GM18909 (cell line): ENCODE measurements around the gene GALNT10.
A peak's percentile ranks its signal among the peaks of the same experiment; 100 is the strongest.

Experiments
- ATAC-seq: cut with Tn5 transposase; IDR thresholded peaks from one replicate; pipeline ENCODE4 v1.9.1; 2021; ENCODE audit warnings: mild to moderate bottlenecking; ENCODE audit not compliant: unreplicated experiment, poor library complexity

The GALNT10 gene

DNA sequence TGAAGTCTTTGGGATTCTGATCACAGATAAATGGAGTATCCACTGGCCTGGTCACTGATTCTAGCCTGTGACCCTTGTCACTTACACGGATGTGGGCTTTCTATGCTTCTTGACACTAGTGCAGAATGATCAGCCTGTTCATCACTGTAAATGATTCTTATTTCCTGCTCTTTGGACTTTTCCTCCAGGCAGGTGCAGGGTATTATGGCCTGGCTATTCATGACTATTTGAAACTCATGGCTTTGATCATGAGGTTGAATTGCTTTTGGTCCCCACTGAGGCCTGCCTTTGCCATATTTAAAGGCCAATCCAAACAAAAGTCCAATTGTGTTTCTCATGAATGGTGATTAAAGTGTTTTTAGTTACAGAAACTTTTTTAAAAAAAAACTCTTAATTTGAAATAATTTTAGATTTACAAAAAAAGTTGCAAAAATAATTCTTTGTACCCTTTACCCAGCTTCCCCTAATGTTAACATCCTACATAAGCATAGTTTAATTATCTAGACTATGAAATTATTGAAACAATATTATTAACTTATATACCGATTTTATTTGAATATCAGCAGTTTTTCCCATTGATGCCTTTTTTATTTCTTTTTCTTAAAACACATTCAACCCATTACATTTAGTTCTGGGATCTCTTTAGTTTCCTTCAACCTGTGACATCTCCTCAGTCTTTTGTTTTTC lies 68.1 kb downstream of the GALNT10 start:
- no peak for ATAC-seq

GRCh38 chr5:154260224-154260927 lies 69.8 kb downstream of the GALNT10 start:
- ATAC-seq, result no peak

DNA sequence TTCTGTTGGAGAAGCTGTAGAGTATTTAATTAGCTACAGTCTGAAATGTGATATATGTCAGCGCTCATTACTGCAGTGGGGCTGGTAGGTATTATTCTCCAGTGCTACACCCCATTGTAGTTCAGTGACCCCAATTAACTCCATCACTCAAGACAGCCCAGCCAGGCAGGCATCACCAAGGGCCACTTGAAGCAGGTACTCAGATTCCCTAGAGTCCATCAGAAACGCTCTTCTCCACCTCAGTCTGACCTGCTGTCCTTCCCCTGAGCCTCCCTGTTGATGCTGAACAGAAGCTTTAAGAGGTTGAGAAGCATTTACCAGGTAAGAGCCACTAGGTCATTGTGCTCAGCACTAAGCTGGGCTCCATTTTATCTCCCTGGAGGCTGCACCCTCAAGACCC lies 71.8 kb downstream of the GALNT10 start:
- no peak for ATAC-seq

DNA sequence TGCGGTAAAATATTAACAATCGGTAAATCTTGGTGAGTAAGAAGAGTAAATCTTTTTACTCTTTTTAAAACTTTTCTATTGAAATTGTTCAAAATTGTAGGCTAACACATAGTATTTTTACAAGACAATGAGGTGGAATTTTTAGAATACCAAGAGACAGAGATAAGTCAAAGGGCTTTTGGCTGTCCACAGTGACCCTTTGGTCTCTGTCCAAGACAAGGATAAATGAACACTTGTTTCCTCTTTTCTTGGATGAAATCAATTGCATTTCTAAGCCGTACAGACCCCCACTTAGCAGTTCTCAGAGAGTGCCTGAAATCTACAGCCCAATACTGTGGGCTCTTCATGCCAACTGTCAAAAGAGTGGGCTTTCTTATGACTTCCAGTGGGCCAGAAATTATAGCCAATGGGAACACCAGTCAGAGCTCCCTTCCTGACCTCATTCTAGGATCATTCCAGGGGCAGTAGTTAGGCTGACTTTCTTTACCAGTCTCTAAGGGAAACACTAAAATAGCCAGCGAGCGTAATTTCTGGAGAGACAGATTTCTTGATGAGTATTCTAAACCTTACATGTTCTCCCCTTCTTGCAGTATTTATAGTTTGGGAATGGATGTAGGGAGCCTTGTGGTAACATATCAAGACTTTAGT lies 74.1 kb downstream of the GALNT10 start:
- no peak for ATAC-seq

DNA sequence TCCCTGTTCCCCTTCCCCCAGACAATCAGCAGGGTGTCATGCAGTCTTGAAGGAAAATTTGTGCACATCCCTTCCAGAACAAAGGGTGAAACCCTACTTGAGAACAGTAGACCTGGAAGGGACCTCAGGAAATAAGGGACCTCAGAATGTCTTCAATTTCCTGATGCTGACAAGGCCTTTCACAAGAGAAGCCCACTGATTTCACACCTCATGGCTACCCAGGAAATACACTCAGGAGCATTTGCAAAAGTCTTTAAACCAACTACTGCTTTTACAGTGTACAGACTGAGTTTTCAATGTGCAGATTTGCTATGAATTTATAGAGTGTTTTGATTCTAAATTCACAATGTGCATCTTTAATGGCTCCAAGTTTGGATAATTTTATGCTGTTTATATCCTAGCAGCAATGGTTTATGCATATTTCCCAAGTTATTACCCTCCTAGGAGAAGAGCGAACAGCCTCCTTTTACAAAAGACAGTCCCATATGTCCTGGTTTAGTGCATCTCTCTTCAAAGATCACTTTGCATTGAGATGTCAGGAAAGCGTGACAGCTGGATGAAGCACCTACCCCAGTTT lies 74.8 kb downstream of the GALNT10 start:
- no peak for ATAC-seq

DNA sequence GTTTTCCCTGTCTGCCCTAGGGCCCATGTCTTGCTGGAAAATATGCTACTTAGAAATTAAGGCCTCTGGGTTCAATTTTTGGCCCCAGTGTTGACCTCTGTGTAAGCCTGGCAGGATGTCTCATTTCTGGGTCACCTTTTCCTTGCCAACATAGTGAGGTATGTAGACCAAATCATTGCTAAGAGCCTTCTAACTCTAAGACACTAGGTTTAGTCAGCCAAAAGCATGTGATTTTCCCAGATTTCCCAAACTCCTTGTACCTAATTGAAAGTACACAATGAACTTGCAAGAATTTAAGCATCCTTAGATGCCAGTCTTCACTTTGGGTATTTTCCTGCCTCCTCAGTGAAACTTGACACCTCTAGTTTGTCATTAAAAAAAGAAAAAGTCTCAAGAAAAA lies 77.0 kb downstream of the GALNT10 start:
- ATAC-seq, result no peak

DNA sequence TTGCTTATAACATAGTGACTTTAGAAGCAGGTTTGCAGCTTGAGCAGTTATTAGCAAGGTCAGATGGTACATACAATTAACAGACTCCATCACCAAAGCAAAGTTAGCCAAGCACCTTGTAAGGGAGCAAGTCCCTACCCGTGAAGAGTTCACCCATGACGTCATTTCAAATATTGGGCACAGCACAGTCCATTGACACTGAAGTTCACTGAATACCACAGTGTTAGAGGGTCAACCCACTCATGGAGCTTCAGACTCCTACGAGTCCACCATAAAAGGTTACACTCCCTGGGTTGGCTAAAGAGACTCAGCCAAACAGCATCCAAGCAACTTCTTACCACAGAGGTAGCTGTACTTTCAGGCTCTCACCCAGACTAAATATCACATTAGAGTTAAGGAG lies 77.5 kb downstream of the GALNT10 start:
- no peak for ATAC-seq

DNA sequence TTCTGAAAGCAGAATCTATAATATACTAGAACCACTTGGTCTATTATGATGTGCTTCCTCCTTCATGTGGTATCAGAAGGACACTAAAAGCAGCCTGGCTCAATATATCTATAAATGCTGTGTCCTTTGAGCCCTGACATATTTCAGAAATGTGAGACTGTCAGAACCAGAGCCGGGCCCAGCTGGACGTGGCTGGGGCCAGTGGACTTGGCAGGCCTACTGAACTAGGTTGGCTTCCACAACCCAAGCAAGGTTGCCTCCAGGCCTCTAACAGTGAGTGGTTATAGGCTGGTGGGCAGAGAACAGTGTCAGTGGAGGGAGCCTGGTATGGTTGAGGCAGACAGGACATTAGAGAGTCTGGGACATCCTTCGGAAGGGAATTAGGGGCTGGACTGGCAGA lies 78.9 kb downstream of the GALNT10 start:
- no peak for ATAC-seq

GRCh38 chr5:154271466-154271865 lies 80.9 kb downstream of the GALNT10 start:
- ATAC-seq, result no peak

DNA sequence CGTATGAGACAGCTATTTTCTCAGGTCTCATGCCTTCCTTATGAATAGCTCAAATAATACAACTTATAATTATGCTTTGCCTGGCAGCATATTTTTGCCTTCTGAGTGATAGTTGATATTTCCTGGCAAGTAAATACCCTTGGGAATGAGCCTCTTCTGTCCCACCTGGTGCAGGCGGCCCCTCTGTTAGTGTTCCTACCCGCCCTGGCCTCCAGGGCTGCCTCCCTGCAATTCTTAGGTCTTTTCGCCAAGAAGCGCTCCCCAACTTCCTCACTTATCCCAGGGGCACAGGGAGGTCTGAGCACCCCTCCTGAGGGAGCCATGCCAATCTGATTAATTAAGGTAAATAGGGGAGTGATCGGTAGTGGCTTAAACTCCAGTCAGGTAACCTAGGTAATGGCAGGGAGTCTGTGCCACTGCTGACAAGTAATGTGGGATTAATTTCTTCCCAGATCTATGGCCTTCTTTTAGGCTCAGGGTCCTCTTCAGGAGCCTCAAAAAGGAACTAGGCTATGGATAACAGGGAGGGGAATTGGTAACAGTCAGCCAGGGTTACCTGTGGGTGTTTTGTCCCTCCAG lies 81.5 kb downstream of the GALNT10 start:
- ATAC-seq, result no peak

DNA sequence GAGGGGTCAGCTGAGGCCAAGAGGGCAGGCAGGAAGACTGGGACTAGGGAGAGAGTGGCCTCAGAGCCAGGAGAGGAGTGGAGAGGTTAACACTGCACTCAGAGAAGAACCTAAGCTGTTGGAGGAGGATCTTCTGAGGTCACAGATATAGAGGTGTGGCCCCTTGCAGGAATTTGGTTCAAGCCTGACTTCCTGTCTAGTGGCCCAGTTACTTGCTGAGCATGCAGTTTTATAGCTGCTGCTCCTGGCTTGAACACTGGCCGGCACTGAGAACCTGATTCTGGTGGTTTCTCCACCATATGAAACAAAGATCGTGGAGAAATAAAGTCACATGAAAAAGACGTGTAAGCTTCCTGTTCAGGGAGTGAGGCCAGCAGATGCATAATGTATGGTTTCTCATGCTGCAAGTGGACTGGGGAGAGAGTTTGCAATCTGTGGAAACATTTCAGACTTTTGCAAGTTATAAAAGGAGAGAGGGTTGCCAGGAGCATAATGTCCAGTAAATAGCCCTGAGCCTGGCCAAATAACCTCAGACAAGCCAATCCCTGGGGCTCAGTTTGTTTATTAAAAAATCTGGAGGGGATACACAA lies 82.6 kb downstream of the GALNT10 start:
- ATAC-seq, result peak; percentile 75

- ATAC-seq, result no peak
Measured at GRCh38 chr5:154273963-154274827, 83.7 kb downstream of the GALNT10 start.

- no peak for ATAC-seq
Measured at GRCh38 chr5:154274828-154275185, 84.3 kb downstream of the GALNT10 start.

GRCh38 chr5:154275566-154275965 lies 85.0 kb downstream of the GALNT10 start:
- no peak for ATAC-seq

- ATAC-seq, result no peak
Measured at GRCh38 chr5:154276261-154276972, 85.9 kb downstream of the GALNT10 start.

GRCh38 chr5:154276973-154277331 lies 86.4 kb downstream of the GALNT10 start:
- ATAC-seq, result no peak

DNA sequence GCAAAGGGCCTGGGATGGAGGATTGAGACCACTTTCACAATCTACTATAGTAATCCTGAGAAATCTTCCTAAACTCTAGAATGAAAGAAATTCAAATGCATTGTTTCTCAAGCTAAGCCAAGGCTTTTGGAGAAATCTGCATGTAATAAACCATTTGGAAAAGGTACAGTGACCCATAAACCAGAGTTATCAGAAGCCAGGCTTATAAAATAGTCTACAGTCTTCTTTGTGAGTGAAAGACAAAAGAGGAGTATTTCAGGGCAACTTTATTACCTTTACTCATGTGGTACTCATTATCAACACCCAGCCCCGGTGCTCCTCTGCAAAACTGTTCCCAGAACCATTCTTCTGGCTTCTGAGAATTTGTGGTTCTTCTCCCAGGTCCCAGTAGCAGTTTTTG lies 87.0 kb downstream of the GALNT10 start:
- ATAC-seq, result no peak

DNA sequence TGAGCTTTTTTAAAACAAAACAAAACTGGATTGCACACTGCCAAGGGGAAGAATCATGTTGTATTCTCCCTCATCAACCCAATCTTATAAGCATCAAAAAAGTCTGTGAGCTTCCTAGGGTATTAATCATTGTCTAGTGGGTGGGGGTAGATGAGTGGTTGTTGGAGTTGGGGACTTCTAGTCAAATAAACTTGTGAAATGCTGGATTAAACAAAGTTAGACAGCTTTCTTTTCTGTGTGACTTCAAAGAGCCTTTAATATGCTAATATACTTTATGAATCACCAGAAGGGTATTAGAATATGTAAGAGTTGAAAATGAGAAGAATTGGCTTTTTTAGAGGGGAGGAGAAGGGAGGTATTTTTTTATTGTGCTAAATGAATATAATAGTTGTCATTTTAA lies 87.7 kb downstream of the GALNT10 start:
- no peak for ATAC-seq

GRCh38 chr5:154278908-154279307 lies 88.4 kb downstream of the GALNT10 start:
- ATAC-seq, result peak; percentile 66
